ENCODE data around the gene KLHL35.
"Not testable (repeated sequence)": the region's sequence is repeated elsewhere in the genome, so short reads cannot be mapped to it uniquely, and the experiment has no call there.

Gene KLHL35

GRCh38 chr11:75394085-75394840 is 38.7 kb downstream of the KLHL35 start:
- no peak for DNase-seq (ENCODE audit: low read depth in 2 of 3, low spot score in 2 of 3)

- DNase-seq (ENCODE audit: low read depth in 2 of 3, low spot score in 2 of 3) = no peak
Measured at GRCh38 chr11:75389925-75390324, 43.1 kb downstream of the KLHL35 start.

DNA sequence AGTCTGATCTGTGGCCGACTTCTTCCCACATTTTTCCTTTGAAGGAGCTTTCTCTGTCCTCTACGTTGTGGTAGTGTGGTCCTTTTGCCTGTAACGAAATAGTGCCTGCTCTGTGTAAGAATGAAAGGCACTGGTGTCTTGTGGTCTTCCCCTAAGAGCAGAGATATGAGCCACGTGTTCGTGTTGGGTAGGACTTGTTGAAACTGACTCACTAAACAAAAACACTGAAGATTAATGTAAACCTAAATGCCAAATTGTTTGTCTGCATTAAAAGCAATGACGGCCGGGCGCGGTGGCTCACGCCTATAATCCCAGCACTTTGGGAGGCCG is 43.8 kb downstream of the KLHL35 start:
- DNase-seq (ENCODE audit: low read depth in 2 of 3, low spot score in 2 of 3) = no peak

DNA sequence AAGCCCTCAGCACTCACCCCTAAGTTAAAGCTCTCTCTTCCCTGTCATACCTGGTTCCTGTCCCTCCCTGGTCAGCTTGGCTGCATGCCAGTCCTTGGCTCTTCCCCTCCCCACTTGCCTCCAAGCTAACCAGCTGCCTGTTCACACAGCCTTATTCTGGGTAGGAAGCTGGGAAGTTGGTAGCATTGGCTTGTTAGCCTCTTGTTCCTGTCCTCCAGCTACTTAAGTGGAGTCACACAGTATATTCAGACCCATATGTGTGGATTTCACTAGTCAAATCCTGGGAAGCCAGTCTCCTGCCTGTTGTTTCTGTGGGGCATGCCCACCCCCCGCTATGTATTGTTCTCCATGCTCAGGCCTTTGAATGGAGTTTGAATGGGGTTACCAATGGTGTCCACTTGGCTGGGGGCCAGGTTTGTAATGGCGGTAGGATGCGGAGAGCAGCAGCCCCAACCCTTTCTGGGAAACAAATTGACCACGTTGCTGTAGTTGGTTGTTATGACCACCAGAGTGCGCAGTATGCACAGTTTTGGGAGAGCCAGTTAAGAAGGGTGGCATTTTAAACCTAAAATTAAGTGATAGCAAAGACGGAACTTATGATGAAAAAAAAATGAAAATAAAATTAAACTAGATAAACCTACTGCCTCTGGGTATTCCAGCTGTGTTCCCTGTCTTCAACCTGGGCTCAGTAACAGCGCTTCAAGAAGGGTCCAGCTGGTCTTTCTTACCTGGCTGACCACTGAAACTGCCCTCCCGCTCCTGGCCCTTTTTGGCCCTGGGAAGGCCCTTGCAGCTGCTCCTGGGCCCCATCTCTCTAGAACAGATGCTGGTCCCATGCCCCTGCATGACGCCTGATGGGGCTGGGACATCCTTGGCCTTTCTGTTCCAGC is 44.4 kb downstream of the KLHL35 start:
- peak in 2 of 3 experiments; percentile 37 to 49 for DNase-seq (ENCODE audit: low read depth in 2 of 3, low spot score in 2 of 3)

GRCh38 chr11:75387736-75388294 is 45.2 kb downstream of the KLHL35 start:
- no peak for DNase-seq (ENCODE audit: low read depth in 2 of 3, low spot score in 2 of 3)

DNA sequence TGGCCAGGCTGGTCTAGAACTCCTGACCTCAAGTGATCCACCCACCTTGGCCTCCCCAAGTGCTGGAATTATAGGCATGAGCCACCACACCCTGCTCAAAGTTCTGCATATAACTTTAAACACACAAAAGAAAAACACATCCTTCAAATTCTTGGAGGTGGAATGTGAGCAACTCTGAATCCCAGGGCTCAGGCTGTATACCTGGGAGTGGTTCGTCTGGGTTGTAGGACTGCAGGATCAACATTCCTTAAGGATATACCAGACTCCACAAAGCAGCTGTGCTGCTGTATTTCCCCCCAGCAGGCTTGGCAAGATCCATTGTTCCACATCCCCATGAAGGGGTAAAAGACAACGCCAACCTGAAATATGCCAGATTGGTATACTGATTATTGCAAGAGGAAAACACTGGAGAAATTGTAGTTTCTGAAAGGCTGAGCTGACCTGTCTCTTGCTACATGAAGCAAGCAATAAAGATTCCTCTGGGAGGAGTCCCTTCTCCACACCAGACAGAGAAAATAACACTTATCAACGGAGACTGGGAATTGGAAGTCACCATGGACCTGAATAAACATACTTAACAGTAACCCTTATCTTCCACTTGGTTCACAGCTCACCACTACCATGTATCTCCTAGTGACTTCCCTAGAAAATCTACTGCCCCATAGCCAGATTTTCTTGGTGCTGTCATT is 45.9 kb downstream of the KLHL35 start:
- DNase-seq (ENCODE audit: low read depth in 2 of 3, low spot score in 2 of 3) = no peak

DNA sequence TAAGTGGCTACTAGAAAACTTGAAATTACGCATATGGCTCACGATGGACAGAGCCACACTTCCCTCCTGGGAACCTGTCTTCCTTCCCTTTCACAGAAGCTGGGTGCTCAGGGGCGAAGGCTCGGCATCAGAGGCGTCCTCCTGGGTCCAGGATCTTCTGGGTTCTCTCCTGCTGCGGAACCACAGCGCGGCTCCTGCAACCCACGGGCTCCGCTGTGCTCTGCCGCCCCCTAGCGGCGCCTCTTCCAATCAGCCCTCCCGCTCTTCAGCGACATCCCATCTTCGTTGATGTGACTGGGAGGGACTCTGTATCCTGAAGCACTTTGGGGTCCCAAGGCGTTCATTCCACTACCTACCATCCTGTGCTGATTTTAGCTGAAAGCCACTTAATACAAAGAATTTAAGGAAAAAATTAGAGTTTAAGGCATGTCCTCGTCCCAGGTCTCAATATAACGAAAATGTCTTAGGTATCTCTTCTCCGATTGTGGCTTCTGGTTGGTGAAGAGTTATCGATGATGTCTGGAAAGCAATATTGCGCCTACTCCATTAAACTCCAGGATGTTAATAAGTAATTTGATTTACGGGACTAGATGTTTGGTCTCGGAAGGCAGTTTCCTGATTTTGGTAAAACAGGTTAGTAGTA is 48.4 kb downstream of the KLHL35 start:
- DNase-seq (ENCODE audit: low read depth in 2 of 3, low spot score in 2 of 3) = peak in 2 of 3 experiments; percentile 58 to 70

DNA sequence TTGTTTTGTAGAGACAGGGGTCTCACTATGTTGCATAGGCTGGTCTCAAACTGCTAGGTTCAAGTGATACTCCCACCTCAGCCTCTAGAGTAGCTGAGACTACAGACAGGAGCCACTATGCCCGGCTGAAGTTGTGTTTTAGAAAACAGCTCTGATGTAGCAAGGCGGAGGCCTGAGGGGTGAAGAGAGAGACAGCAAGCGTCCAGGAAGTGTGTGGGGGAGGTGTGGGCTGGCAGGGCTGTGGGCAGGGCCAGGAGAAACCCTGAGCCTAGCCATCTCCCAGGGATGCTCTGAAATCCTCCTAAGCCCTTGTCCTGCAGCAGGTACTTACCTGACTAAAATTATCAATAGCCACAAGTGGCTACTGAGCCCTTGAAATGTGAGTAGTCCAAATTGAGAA is 49.8 kb downstream of the KLHL35 start:
- DNase-seq (ENCODE audit: low read depth in 2 of 3, low spot score in 2 of 3) = no peak

GRCh38 chr11:75380716-75381420 is 52.1 kb downstream of the KLHL35 start:
- no peak for DNase-seq (ENCODE audit: low read depth in 2 of 3, low spot score in 2 of 3)

GRCh38 chr11:75380245-75380644 is 52.8 kb downstream of the KLHL35 start:
- no peak for DNase-seq (ENCODE audit: low read depth in 2 of 3, low spot score in 2 of 3)

DNA sequence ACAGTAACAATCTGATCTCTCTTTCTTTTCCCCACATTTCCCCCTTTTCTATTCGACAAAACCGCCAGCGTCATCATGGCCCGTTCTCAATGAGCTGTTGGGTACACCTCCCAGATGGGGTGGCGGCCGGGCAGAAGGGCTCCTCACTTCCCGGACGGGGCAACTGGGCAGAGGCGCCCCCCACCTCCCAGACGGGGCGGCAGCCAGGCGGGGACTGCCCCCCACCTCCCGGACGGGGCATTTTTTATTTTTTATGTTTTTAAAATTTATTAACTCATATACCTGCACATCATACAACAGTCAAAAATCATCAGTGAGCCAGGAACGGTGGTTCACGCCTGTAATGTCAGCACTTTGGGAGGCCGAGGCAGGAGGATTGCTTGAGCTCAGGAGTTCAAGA is 54.2 kb downstream of the KLHL35 start:
- DNase-seq (ENCODE audit: low read depth in 2 of 3, low spot score in 2 of 3) = not testable (repeated sequence)

- DNase-seq (ENCODE audit: low read depth in 2 of 3, low spot score in 2 of 3) = no peak
Measured at GRCh38 chr11:75376175-75376574, 56.8 kb downstream of the KLHL35 start.

GRCh38 chr11:75375626-75376025 is 57.4 kb downstream of the KLHL35 start:
- DNase-seq (ENCODE audit: low read depth in 2 of 3, low spot score in 2 of 3) = no peak

DNA sequence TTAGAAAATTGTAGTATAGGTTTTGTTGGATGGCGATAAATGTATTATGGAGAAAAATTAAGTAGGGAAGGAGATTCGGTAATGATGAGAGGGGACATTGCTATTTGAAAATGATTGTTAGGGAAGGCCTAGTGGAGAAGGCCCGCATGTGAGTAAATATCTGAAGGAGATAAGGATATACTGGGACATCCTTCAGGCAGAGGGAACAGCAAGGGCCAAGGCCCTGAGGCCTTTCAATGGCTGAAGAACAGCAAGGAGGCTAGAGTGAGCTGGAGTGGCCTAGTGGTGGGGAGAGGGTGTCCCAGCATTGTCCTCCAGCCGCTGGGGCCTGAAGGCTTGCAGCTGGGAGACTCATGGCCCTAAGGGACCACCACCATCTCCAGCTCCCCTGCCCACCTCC is 58.4 kb downstream of the KLHL35 start:
- DNase-seq (ENCODE audit: low read depth in 2 of 3, low spot score in 2 of 3) = no peak

DNA sequence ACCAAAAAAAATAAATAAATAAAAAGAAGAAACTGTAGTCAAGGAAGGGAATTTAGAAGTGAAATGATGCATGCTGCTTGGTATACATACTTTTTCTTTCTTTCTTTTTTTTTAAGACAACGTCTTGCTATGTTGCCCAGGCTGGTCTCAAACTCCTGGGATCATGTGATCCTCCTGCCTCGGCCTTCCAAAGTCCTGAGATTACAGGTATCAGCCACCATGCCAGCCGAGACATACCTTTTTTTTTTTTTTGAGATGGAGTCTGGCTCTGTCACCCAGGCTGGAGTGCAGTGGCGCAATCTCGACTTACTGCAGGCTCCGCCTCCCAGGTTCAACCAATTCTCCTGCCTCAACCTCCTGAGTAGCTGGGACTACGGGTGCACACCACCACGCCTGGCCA is 59.8 kb downstream of the KLHL35 start:
- DNase-seq (ENCODE audit: low read depth in 2 of 3, low spot score in 2 of 3) = no peak

Measured in activated CD8-positive, alpha-beta memory T cell treated with anti-CD3 and anti-CD28 coated beads for 48 hours (primary cell).